Astrocyte of the cerebellum (primary cell): ENCODE results near the gene PPM1H.

Experiments
- DNase-seq: peaks from one replicate; pipeline ENCODE4 v3.0.0-alpha.2; 2011; ENCODE audit warnings: low read depth
- H3K4me3 ChIP-seq: 2 replicates; pipeline ENCODE4 v1.5.1; 2011; ENCODE audit warnings: mild to moderate bottlenecking, low read depth, low read length, moderate library complexity
- in situ Hi-C: cut with HindIII; loops from 2 replicates; pipeline ENCODE4 v1.10.0; 2017; ENCODE audit warnings: low sequenced_read_pairs
- TF ChIP-seq, protein P1 (sequence below): IDR thresholded peaks from 2 replicates; pipeline ENCODE4 v1.5.1; 2012; ENCODE audit warnings: low read length, low read depth, moderate library complexity, mild to moderate bottlenecking; ENCODE audit errors: missing control alignments

PPM1H gene

DNA sequence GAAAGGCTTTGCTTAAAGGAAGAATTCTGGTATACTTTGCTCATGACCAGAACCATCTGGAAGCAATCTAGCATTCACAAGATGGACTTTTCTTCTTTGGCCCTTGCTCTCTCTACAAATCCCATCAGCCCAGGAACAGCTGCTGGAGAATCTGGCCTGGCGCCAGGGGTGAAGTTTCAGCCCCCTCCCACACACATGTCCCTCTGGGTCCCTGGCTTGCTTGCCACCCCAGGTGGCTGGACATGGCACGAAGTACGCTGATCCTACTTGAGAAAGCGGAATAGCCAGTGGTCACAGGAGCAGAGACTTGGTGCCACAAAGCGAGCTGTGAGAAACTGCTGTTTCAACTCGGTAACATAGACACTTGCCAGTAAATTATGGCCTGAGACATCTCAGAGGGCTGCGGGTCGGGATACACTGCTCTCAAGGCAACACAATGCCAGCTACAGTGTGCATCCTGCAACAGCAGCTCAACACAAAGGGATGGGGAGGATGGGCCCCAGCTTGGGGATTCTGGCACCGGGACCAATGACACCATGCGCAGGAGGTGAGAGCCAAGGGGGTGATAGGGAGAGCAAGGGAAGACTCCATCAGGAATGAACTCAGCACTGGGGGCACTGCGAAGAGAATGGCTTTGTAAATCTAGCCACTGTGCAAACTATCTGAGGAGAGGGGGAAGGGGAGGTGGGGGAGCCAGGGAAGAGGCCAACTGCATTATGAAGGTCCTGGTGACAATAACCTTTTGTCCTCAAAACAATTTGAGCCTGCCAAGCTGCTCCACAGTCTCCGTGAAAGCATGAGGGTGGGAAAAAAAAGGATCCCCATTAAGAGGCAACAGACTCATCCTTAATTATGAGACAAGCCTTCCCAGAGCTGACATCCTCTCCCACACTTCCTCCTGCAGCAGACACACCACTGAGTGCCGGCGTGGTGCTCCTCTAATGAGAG is 219.9 kb downstream of the PPM1H start:
- in situ Hi-C loops, result loop anchor here (5.0 kb wide), 1 partner anchor 67 kb away; no protein-coding TSS in a partner anchor
- TF ChIP-seq, protein P1, sequence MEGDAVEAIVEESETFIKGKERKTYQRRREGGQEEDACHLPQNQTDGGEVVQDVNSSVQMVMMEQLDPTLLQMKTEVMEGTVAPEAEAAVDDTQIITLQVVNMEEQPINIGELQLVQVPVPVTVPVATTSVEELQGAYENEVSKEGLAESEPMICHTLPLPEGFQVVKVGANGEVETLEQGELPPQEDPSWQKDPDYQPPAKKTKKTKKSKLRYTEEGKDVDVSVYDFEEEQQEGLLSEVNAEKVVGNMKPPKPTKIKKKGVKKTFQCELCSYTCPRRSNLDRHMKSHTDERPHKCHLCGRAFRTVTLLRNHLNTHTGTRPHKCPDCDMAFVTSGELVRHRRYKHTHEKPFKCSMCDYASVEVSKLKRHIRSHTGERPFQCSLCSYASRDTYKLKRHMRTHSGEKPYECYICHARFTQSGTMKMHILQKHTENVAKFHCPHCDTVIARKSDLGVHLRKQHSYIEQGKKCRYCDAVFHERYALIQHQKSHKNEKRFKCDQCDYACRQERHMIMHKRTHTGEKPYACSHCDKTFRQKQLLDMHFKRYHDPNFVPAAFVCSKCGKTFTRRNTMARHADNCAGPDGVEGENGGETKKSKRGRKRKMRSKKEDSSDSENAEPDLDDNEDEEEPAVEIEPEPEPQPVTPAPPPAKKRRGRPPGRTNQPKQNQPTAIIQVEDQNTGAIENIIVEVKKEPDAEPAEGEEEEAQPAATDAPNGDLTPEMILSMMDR, result no peak
- no peak for DNase-seq
- H3K4me3 ChIP-seq, result no peak overlapping the region

DNA sequence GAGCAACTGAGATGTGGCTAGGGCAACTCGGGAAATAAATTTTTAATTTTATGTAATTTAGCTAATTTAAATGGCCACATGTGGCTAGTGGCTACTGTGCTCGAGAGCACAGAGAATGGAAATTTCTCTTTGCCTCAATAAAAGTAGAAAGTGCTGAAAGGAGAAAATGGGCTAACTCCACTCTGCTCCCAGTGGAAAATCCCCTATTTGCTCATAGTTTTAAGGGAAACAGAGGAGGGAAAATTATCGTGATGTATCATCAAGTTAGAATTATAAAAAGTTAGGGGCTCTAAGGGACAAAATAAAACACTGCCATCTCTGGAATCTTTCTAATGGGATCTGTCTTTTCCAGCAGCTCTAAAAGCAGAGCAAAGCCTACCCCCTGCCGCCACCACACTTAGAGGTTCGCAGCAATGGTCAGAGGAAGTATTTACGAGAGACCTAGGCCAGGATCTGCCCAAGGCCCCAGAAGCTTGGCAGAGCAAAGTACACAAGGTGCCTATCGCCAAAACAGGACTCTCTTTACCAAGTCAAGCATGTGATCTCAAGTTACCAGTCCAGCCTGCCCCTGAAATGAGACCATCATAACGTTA is 220.7 kb downstream of the PPM1H start:
- H3K4me3 ChIP-seq, result no peak overlapping the region
- no peak for DNase-seq
- in situ Hi-C loops, result no loop called here
- TF ChIP-seq, protein P1, result no peak

GRCh38 chr12:62713723-62714122 is 221.2 kb downstream of the PPM1H start:
- H3K4me3 ChIP-seq, result no peak overlapping the region
- DNase-seq, result no peak
- in situ Hi-C loops, result no loop called here
- TF ChIP-seq, protein P1, result no peak

- H3K4me3 ChIP-seq, result no peak overlapping the region
- in situ Hi-C loops, result no loop called here
- DNase-seq, result no peak
- TF ChIP-seq, protein P1, result no peak
Measured at GRCh38 chr12:62712681-62713573, 222.0 kb downstream of the PPM1H start.

GRCh38 chr12:62711631-62712241 is 223.2 kb downstream of the PPM1H start:
- TF ChIP-seq, protein P1, result no peak
- in situ Hi-C loops, result no loop called here
- H3K4me3 ChIP-seq, result no peak overlapping the region
- peak; percentile 82 for DNase-seq
